Stomach (tissue), 4 donors: Measurements from ENCODE around the gene KLHL21.
"Not testable (repeated sequence)": the region's sequence is repeated elsewhere in the genome, so short reads cannot be mapped to it uniquely, and the experiment has no call there.

ENCODE experiments used
- CTCF ChIP-seq, 7 experiments: fragments of 450-650 bp in 4 of 7; fragments of 200-600 bp in 3 of 7; sonication (generic) in 3 of 7; IDR thresholded peaks; one replicate each; pipeline ENCODE4 v1.5.1; 2016 to 2019; ENCODE audit warnings: antibody characterized with exemption in 7 of 7, control low read depth in 2 of 7, mild to moderate bottlenecking in 1 of 7
- EP300 ChIP-seq: sonication (generic); formaldehyde crosslinking; IDR thresholded peaks from one replicate; pipeline ENCODE4 v1.6.1; 2017; ENCODE audit warnings: antibody characterized with exemption
- POLR2A ChIP-seq, 4 donors: fragments of 450-650 bp; IDR thresholded peaks; one replicate each; pipeline ENCODE4 v1.6.1; 2016; ENCODE audit warnings: antibody characterized with exemption in 4 of 4, control low read depth in 2 of 4, mild to moderate bottlenecking in 1 of 4, moderate library complexity in 1 of 4
- POLR2AphosphoS5 ChIP-seq, 3 donors: sonication (generic); formaldehyde crosslinking; IDR thresholded peaks; one replicate each; pipeline ENCODE4 v1.6.1; 2016; ENCODE audit warnings: antibody characterized with exemption in 3 of 3

GRCh38 chr1:6559161-6559560 is 43.5 kb downstream of the KLHL21 start:
- not testable (repeated sequence) for TF ChIP-seq POLR2A (IDR thresholded peaks at IDR 0.05); CTCF (IDR thresholded peaks at IDR 0.05); EP300; POLR2AphosphoS5 (IDR thresholded peaks at IDR 0.05)
